AG09309 (cell line): ENCODE results near the gene LCN2.

ENCODE experiments used
- DNase-seq: peaks from one replicate; pipeline ENCODE4 v3.0.0-alpha.2; 2010; ENCODE audit warnings: low read depth
- H3K4me3 ChIP-seq: 2 replicates; pipeline ENCODE4 v1.5.1; 2011; ENCODE audit warnings: mild to moderate bottlenecking, low read depth, low read length, moderate library complexity; ENCODE audit not compliant: control insufficient read depth
- CTCF ChIP-seq: IDR thresholded peaks from 2 replicates; pipeline ENCODE4 v1.5.1; 2011; ENCODE audit warnings: mild to moderate bottlenecking, low read depth, low read length, inconsistent platforms; ENCODE audit not compliant: insufficient read depth, control insufficient read depth; ENCODE audit errors: missing control alignments

LCN2 gene

GRCh38 chr9:128159784-128160602, 10.7 kb downstream of the LCN2 start, which contains the start of gene BBLN:
Gene BBLN, plus strand, starts transcription at chr9:128160265. Its CDS starts 143 bp downstream, at chr9:128160408.
- TF ChIP-seq CTCF, result no peak
- DNase-seq, result peak; percentile 33

GRCh38 chr9:128160603-128160987, 11.3 kb downstream of the LCN2 start:
- peak overlapping the region; percentile 70 for H3K4me3 ChIP-seq
- no peak for TF ChIP-seq CTCF
- DNase-seq, result no peak

More at GRCh38 chr9:128159784-128160602, 10.7 kb downstream of the LCN2 start, which contains the start of gene BBLN:
- H3K4me3 ChIP-seq, result peak within 1 kb of the TSS; percentile 70

- no peak overlapping the region for H3K4me3 ChIP-seq
- no peak for TF ChIP-seq CTCF
- no peak for DNase-seq
Measured at GRCh38 chr9:128161215-128161902, 12.1 kb downstream of the LCN2 start.

- no peak overlapping the region for H3K4me3 ChIP-seq
- no peak for TF ChIP-seq CTCF
- no peak for DNase-seq
Measured at GRCh38 chr9:128162215-128163026, 13.2 kb downstream of the LCN2 start.

- no peak for DNase-seq
- no peak overlapping the region for H3K4me3 ChIP-seq
- TF ChIP-seq CTCF, result no peak
Measured at GRCh38 chr9:128163027-128163515, 13.8 kb downstream of the LCN2 start.
